ENCODE results near the gene DNASE1L2.

DNASE1L2 gene

DNA sequence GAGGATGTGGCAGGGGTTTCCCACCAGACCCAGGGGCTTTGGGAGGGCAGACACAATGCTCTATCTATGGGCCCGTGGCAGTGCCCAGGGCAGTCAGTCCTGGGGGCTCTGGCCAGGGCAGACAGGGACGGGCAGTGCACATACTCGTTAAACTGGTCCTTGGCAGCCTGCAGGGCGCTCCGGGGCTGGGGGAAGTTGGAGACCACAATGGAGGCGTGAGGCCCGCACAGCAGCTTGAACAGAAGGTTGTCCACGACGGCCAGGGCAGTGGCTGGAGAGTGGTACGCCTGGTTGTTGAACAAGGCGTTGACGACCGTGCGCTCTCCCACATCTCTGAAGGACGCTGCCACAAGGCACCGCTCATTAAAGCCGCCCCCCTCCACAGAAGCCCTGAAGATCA is 50.3 kb downstream of the DNASE1L2 start:
- no peak for DNase-seq (ENCODE audit: low spot score)

DNA sequence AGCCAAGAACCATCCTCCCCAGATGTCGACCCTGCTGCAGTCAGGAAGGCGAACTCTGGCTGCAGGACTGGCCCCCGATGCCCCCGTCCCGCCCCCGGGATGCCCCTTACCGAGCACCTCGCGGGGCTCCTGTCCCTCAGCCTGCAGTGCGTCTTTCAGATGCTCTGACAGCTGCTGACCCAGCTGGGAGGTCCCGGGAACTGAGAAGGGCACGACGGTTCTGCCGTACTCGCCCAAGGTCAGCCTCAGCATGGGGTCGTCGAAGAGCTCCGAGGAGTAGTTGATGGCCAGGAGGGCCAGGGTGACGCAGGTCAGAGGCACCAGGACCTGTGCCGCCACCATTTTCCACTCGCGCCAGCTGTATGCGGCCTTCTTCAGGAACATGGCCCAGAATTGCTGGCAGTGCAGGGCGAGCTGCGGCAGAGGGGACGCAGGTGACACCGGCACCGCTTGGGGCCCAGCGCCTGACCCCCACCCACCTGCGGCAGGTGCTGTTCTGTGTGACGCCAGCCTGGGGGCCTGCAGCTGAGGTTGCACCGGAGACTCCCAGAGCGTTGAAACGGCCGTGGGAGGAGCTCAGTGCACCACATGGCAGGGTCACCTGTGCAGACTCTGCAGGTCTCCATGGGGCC is 51.8 kb downstream of the DNASE1L2 start:
- no peak for DNase-seq (ENCODE audit: low spot score)

All from Ammon's horn (tissue), 1 donor.